ENCODE data around the gene ENOX1. TPM values are rescaled to one million over a fixed set of nuclear protein-coding genes. Genes with fewer than 3 reads are reported as not detected.

ENOX1 gene
- total RNA-seq, 1 donor: 7.4 TPM

GRCh38 chr13:43391036-43391435 is 395.7 kb downstream of the ENOX1 start:
- TF ChIP-seq CTCF (IDR thresholded peaks at IDR 0.05; ENCODE audit: insufficient read depth, low read length): no peak
- no peak overlapping the region for H3K4me3 ChIP-seq (ENCODE audit: low read depth, low read length)
- DNase-seq (ENCODE audit: low read depth): no peak

- no peak for TF ChIP-seq CTCF (IDR thresholded peaks at IDR 0.05; ENCODE audit: insufficient read depth, low read length)
- H3K4me3 ChIP-seq (ENCODE audit: low read depth, low read length): no peak overlapping the region
- DNase-seq (ENCODE audit: low read depth): no peak
These were observed 396.2 kb downstream of the ENOX1 start for GRCh38 chr13:43390619-43391018.

- DNase-seq (ENCODE audit: low read depth): peak; percentile 62
- no peak for TF ChIP-seq CTCF (IDR thresholded peaks at IDR 0.05; ENCODE audit: insufficient read depth, low read length)
- no peak overlapping the region for H3K4me3 ChIP-seq (ENCODE audit: low read depth, low read length)
These were observed 396.8 kb downstream of the ENOX1 start for GRCh38 chr13:43389983-43390382.

GRCh38 chr13:43389573-43389972 is 397.2 kb downstream of the ENOX1 start:
- peak; percentile 60 for DNase-seq (ENCODE audit: low read depth)
- H3K4me3 ChIP-seq (ENCODE audit: low read depth, low read length): no peak overlapping the region
- no peak for TF ChIP-seq CTCF (IDR thresholded peaks at IDR 0.05; ENCODE audit: insufficient read depth, low read length)

- H3K4me3 ChIP-seq (ENCODE audit: low read depth, low read length): no peak overlapping the region
- DNase-seq (ENCODE audit: low read depth): no peak
- TF ChIP-seq CTCF (IDR thresholded peaks at IDR 0.05; ENCODE audit: insufficient read depth, low read length): no peak
These were observed 398.3 kb downstream of the ENOX1 start for GRCh38 chr13:43388282-43389034.

GRCh38 chr13:43387880-43388279 is 398.9 kb downstream of the ENOX1 start:
- no peak for DNase-seq (ENCODE audit: low read depth)
- no peak overlapping the region for H3K4me3 ChIP-seq (ENCODE audit: low read depth, low read length)
- no peak for TF ChIP-seq CTCF (IDR thresholded peaks at IDR 0.05; ENCODE audit: insufficient read depth, low read length)
